Transverse colon (tissue), 4 donors: ENCODE results near the gene C4orf54. TPM values are rescaled to one million over a fixed set of nuclear protein-coding genes. Genes with fewer than 3 reads are reported as not detected.

ENCODE experiments used
- DNase-seq: peaks from one replicate; pipeline ENCODE4 v3.0.0-alpha.2; 2019
- H3K27ac ChIP-seq, 4 donors: fragments of 200-600 bp; sonication (generic); 2 replicates each; pipeline ENCODE4 v1.5.1; 2016 to 2018; ENCODE audit warnings: inconsistent platforms in 4 of 4
- H3K27me3 ChIP-seq: fragments of 200-600 bp; sonication (generic); 2 replicates; pipeline ENCODE4 v1.5.1; 2017; ENCODE audit warnings: inconsistent platforms
- H3K36me3 ChIP-seq, 4 donors: fragments of 200-600 bp; sonication (generic); 2 replicates each; pipeline ENCODE4 v1.5.1; 2017 to 2019; ENCODE audit warnings: inconsistent platforms in 4 of 4
- H3K4me1 ChIP-seq, 4 donors: fragments of 200-600 bp; sonication (generic); 2 replicates each; pipeline ENCODE4 v1.5.1; 2017 to 2020; ENCODE audit warnings: inconsistent platforms in 4 of 4
- H3K4me3 ChIP-seq, 4 donors: fragments of 200-600 bp; sonication (generic); 1 replicate in 1 of 4; 2 replicates in 3 of 4; pipeline versions ENCODE4 v1.5.1 to v1.6.1; 2017 to 2019; ENCODE audit warnings: inconsistent platforms in 4 of 4
- H3K9me3 ChIP-seq, 2 donors: fragments of 200-600 bp; sonication (generic); 2 replicates each; pipeline ENCODE4 v1.5.1; 2017 to 2019; ENCODE audit warnings: inconsistent platforms in 2 of 2
- EP300 ChIP-seq: sonication (generic); formaldehyde crosslinking; IDR thresholded peaks from one replicate; pipeline ENCODE4 v1.6.1; 2017; ENCODE audit warnings: antibody characterized with exemption, low read depth
- POLR2A ChIP-seq: fragments of 450-650 bp; IDR thresholded peaks from one replicate; pipeline ENCODE4 v1.6.1; 2016; ENCODE audit warnings: antibody characterized with exemption, mild to moderate bottlenecking, moderate library complexity
- POLR2AphosphoS5 ChIP-seq, 3 donors: sonication (generic); formaldehyde crosslinking; IDR thresholded peaks; one replicate each; pipeline ENCODE4 v1.6.1; 2016; ENCODE audit warnings: antibody characterized with exemption in 3 of 3
- WGBS, 2 donors: methylation state at CpG; one replicate each; pipeline ENCODE4 v1.1.5; 2018; ENCODE audit warnings: low coverage in 1 of 2; 5-methylcytosine and 5-hydroxymethylcytosine counted together
- in situ Hi-C, 4 donors: fragments of 200-750 bp; cut with MboI; loops; one replicate each; pipeline versions ENCODE4 v1.15.0 to v1.15.1; 2017; ENCODE audit warnings: low sequenced_read_pairs in 3 of 4, low pct_ligation_motif_present in 1 of 4, low pct_unique_long_range_greater_than_20kb in 1 of 4
- intact Hi-C: fragments of 100-400 bp; cut with DNase I; formaldehyde crosslinking; loops from one replicate; pipeline ENCODE4 v1.15.1; 2023; ENCODE audit warnings: low total_unique reads
- total RNA-seq, 4 donors: library from RNA; depleted of rRNA; stranded (reverse); fragments of >200 nt; gene quantifications; one replicate each; pipeline ENCODE4 v1.1.0, GENCODE V29; 2016
- TF ChIP-seq, protein P1 (sequence below), 5 experiments: fragments of 200-600 bp in 3 of 5; fragments of 450-650 bp in 2 of 5; sonication (generic) in 3 of 5; IDR thresholded peaks; 1 replicate in 2 of 5; 2 replicates in 3 of 5; pipeline ENCODE4 v1.5.1; 2016 to 2017; ENCODE audit warnings: antibody characterized with exemption in 5 of 5, inconsistent platforms in 3 of 5, mild to moderate bottlenecking in 2 of 5, moderate library complexity in 1 of 5

C4orf54 gene
- total RNA-seq, 4 donors from 2014 or later: not detected

- H3K36me3 ChIP-seq: no peaks in the 10 kb centered on the region
- intact Hi-C loops (no loop called here), in situ Hi-C loops (no loop called here)
- no peak for TF ChIP-seq POLR2A
- TF ChIP-seq, protein P1, sequence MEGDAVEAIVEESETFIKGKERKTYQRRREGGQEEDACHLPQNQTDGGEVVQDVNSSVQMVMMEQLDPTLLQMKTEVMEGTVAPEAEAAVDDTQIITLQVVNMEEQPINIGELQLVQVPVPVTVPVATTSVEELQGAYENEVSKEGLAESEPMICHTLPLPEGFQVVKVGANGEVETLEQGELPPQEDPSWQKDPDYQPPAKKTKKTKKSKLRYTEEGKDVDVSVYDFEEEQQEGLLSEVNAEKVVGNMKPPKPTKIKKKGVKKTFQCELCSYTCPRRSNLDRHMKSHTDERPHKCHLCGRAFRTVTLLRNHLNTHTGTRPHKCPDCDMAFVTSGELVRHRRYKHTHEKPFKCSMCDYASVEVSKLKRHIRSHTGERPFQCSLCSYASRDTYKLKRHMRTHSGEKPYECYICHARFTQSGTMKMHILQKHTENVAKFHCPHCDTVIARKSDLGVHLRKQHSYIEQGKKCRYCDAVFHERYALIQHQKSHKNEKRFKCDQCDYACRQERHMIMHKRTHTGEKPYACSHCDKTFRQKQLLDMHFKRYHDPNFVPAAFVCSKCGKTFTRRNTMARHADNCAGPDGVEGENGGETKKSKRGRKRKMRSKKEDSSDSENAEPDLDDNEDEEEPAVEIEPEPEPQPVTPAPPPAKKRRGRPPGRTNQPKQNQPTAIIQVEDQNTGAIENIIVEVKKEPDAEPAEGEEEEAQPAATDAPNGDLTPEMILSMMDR (IDR thresholded peaks at IDR 0.05): no peak
- TF ChIP-seq POLR2AphosphoS5 (IDR thresholded peaks at IDR 0.05): no peak
- no peak for TF ChIP-seq EP300
- no peaks in the 10 kb centered on the region for H3K27me3 ChIP-seq
- H3K4me1 ChIP-seq: peaks cover 0 to 5% (median 0%) of the 10 kb centered on the region in 4 donors
- no peak for DNase-seq
- 78% methylated on average over 4 of the region's 4 CpGs; no CpG with 5 or more reads in 1 of the 2 donors for WGBS, 2 donors
- H3K27ac ChIP-seq: no peak overlapping the region
- H3K9me3 ChIP-seq: no peaks in the 10 kb centered on the region
- H3K4me3 ChIP-seq: no peak overlapping the region
These were observed 1.0 kb upstream of the C4orf54 start for GRCh38 chr4:99658666-99659065.

GRCh38 chr4:99655308-99656081, 2.1 kb downstream of the C4orf54 start:
- H3K36me3 ChIP-seq: no peaks in the 10 kb centered on the region
- in situ Hi-C loops: no loop called here
- 66 to 79% methylated on average over 6 to 9 of the region's 9 CpGs for WGBS, 2 donors
- no peaks in the 10 kb centered on the region for H3K9me3 ChIP-seq
- no peak for DNase-seq
- no peak overlapping the region for H3K27ac ChIP-seq
- H3K27me3 ChIP-seq: no peaks in the 10 kb centered on the region
- H3K4me1 ChIP-seq: peaks cover 0 to 5% (median 0%) of the 10 kb centered on the region in 4 donors
- intact Hi-C loops: no loop called here
- TF ChIP-seq POLR2A (no peak), EP300 (no peak)
- no peak overlapping the region for H3K4me3 ChIP-seq

- no peaks in the 10 kb centered on the region for H3K9me3 ChIP-seq
- H3K4me1 ChIP-seq: peaks cover 0 to 5% (median 0%) of the 10 kb centered on the region in 4 donors
- intact Hi-C loops: no loop called here
- TF ChIP-seq, protein P1 (IDR thresholded peaks at IDR 0.05): no peak
- no peak for TF ChIP-seq POLR2A
- no peak for TF ChIP-seq EP300
- no peak for TF ChIP-seq POLR2AphosphoS5 (IDR thresholded peaks at IDR 0.05)
- no peak overlapping the region for H3K27ac ChIP-seq
- DNase-seq: no peak
- WGBS, 2 donors: 82 to 87% methylated on average over 5 to 15 of the region's 15 CpGs
- in situ Hi-C loops: no loop called here
- no peaks in the 10 kb centered on the region for H3K27me3 ChIP-seq
- no peak overlapping the region for H3K4me3 ChIP-seq
- H3K36me3 ChIP-seq: no peaks in the 10 kb centered on the region
These were observed 3.3 kb downstream of the C4orf54 start for GRCh38 chr4:99654361-99654761.

DNA sequence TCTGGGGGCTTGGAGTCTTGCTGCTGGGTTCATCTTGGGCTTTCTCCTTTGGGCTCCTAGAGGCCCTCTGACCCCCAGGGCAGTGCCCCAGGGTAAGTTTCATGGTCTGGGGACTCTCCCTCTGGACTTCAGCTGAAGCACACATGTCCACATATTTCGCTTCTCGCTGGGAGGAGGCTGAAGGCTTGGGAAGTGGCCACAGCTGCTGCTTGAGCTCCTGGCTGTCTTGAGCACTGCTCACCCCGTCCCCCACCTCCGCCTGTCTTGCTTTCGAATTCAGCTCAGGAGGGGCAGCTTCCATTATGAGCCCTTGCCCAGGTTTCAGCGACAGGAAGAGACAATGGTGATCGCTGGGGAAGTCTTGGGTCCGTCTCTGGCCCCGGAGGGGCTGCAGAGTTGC, 3.7 kb downstream of the C4orf54 start:
- Histone ChIP-seq H3K36me3 (no peaks in the 10 kb centered on the region), H3K27ac (no peak overlapping the region), H3K4me3 (no peak overlapping the region), H3K9me3 (no peaks in the 10 kb centered on the region), H3K4me1 (peaks cover 0 to 5% (median 0%) of the 10 kb centered on the region in 4 donors), H3K27me3 (no peaks in the 10 kb centered on the region)
- in situ Hi-C loops (no loop called here), intact Hi-C loops (no loop called here)
- WGBS, 2 donors: 80% methylated on average over 9 of the region's 9 CpGs; no CpG with 5 or more reads in 1 of the 2 donors
- no peak for TF ChIP-seq POLR2AphosphoS5 (IDR thresholded peaks at IDR 0.05)
- TF ChIP-seq, protein P1 (IDR thresholded peaks at IDR 0.05): no peak
- no peak for TF ChIP-seq POLR2A
- no peak for TF ChIP-seq EP300
- DNase-seq: no peak
